NCI-H187 treated with DMSO at 0.1 percent for 48 hours (cell line): ENCODE data around the gene CCDC184.
"Not testable (repeated sequence)": the region's sequence is repeated elsewhere in the genome, so short reads cannot be mapped to it uniquely, and the experiment has no call there.

Source experiments
- DNase-seq: peaks from one replicate; lab custom pipeline; 2025; lab: John Stamatoyannopoulos, UW

CCDC184 gene

GRCh38 chr12:48183091-48183875, at the start of gene CCDC184:
Gene CCDC184, plus strand, starts transcription at chr12:48183644. Its CDS starts 479 bp downstream, at chr12:48184123.
- DNase-seq = peak; percentile 84

- no peak for DNase-seq
Measured at GRCh38 chr12:48135027-48135426, 48.4 kb upstream of the CCDC184 start.

GRCh38 chr12:48142818-48143674, 40.4 kb upstream of the CCDC184 start:
- DNase-seq = no peak

GRCh38 chr12:48143898-48144297, 39.5 kb upstream of the CCDC184 start:
- DNase-seq = no peak

- no peak for DNase-seq
Measured at GRCh38 chr12:48145981-48146380, 37.5 kb upstream of the CCDC184 start.

- DNase-seq = no peak
Measured at GRCh38 chr12:48151103-48151771, 32.2 kb upstream of the CCDC184 start.

- DNase-seq = not testable (repeated sequence)
Measured at GRCh38 chr12:48155786-48156185, 27.7 kb upstream of the CCDC184 start.

GRCh38 chr12:48156652-48157017, 26.8 kb upstream of the CCDC184 start:
- no peak for DNase-seq

- DNase-seq = peak; percentile 94
Measured at GRCh38 chr12:48157018-48157888, 26.2 kb upstream of the CCDC184 start, which contains the start of gene ASB8. Gene ASB8, minus strand, starts transcription at chr12:48157515. Its CDS starts 4,019 bp downstream, at chr12:48153496.

GRCh38 chr12:48157889-48158370, 25.5 kb upstream of the CCDC184 start:
- DNase-seq = no peak

- no peak for DNase-seq
Measured at GRCh38 chr12:48160046-48160445, 23.4 kb upstream of the CCDC184 start.

GRCh38 chr12:48160807-48161206, 22.6 kb upstream of the CCDC184 start:
- DNase-seq = no peak

- no peak for DNase-seq
Measured at GRCh38 chr12:48163150-48163747, 20.2 kb upstream of the CCDC184 start.

GRCh38 chr12:48164451-48164850, 19.0 kb upstream of the CCDC184 start:
- DNase-seq = no peak

- DNase-seq = peak; percentile 42
Measured at GRCh38 chr12:48165089-48165981, 18.1 kb upstream of the CCDC184 start.

- no peak for DNase-seq
Measured at GRCh38 chr12:48169011-48169410, 14.4 kb upstream of the CCDC184 start.

GRCh38 chr12:48175613-48176416, 7.6 kb upstream of the CCDC184 start:
- DNase-seq = no peak

- no peak for DNase-seq
Measured at GRCh38 chr12:48176417-48176751, 7.1 kb upstream of the CCDC184 start.

- DNase-seq = no peak
Measured at GRCh38 chr12:48177982-48178381, 5.5 kb upstream of the CCDC184 start.
